Stomach smooth muscle (tissue), 2 donors: ENCODE data around the gene CTTNBP2NL.
A peak's percentile ranks its signal among the peaks of the same experiment; 100 is the strongest.

ENCODE experiments used
- H3K27ac ChIP-seq: one replicate; pipeline ENCODE4 v1.7.0; 2013; ENCODE audit warnings: mild to moderate bottlenecking, low read length, inconsistent platforms
- H3K27me3 ChIP-seq, 2 donors: one replicate each; pipeline ENCODE4 v1.7.0; 2013; ENCODE audit warnings: low read length in 2 of 2; ENCODE audit not compliant: insufficient read depth in 2 of 2, control insufficient read depth in 1 of 2
- H3K36me3 ChIP-seq, 2 donors: one replicate each; pipeline ENCODE4 v1.7.0; 2013; ENCODE audit warnings: low read length in 2 of 2; ENCODE audit not compliant: control insufficient read depth in 2 of 2, insufficient read depth in 2 of 2
- H3K4me1 ChIP-seq: one replicate; pipeline ENCODE4 v1.7.0; 2013; ENCODE audit warnings: low read length; ENCODE audit not compliant: control insufficient read depth, insufficient read depth
- H3K4me3 ChIP-seq, 2 donors: one replicate each; pipeline ENCODE4 v1.7.0; 2013; ENCODE audit warnings: low read length in 2 of 2
- H3K9ac ChIP-seq, 2 donors: one replicate each; pipeline ENCODE4 v1.7.0; 2013; ENCODE audit warnings: low read length in 2 of 2, mild to moderate bottlenecking in 1 of 2
- H3K9me3 ChIP-seq, 2 donors: one replicate each; pipeline ENCODE4 v1.7.0; 2013; ENCODE audit warnings: low read length in 2 of 2; ENCODE audit not compliant: control insufficient read depth in 2 of 2
- donor health status: healthy.
- donor health status: Pancreatic carcinoma.

CTTNBP2NL gene

GRCh38 chr1:112369392-112370285 lies 26.4 kb upstream of the CTTNBP2NL start:
- Histone ChIP-seq H3K36me3 (no peaks in the 10 kb centered on the region), H3K27me3 (peaks cover 0 to 6% of the 10 kb centered on the region in 2 donors), H3K9ac (no peak overlapping the region), H3K4me1 (peaks cover 5% of the 10 kb centered on the region), H3K9me3 (no peaks in the 10 kb centered on the region), H3K27ac (no peak overlapping the region), H3K4me3 (peak overlapping the region in 1 of 2 donors; percentile 15)

GRCh38 chr1:112370996-112371395 lies 25.0 kb upstream of the CTTNBP2NL start:
- peaks cover 5% of the 10 kb centered on the region for H3K4me1 ChIP-seq
- peaks cover 0 to 6% of the 10 kb centered on the region in 2 donors for H3K27me3 ChIP-seq
- no peaks in the 10 kb centered on the region for H3K9me3 ChIP-seq
- H3K4me3 ChIP-seq, result no peak overlapping the region
- H3K27ac ChIP-seq, result no peak overlapping the region
- no peak overlapping the region for H3K9ac ChIP-seq
- H3K36me3 ChIP-seq, result no peaks in the 10 kb centered on the region

- Histone ChIP-seq H3K27ac (no peak overlapping the region), H3K27me3 (peaks cover 0 to 6% of the 10 kb centered on the region in 2 donors), H3K36me3 (no peaks in the 10 kb centered on the region), H3K4me3 (no peak overlapping the region), H3K9me3 (no peaks in the 10 kb centered on the region), H3K4me1 (peaks cover 5% of the 10 kb centered on the region), H3K9ac (no peak overlapping the region)
Measured at GRCh38 chr1:112371775-112372174, 24.2 kb upstream of the CTTNBP2NL start.

GRCh38 chr1:112373806-112374205 lies 22.2 kb upstream of the CTTNBP2NL start:
- Histone ChIP-seq H3K9ac (no peak overlapping the region), H3K9me3 (no peaks in the 10 kb centered on the region), H3K4me1 (peaks cover 5% of the 10 kb centered on the region), H3K4me3 (no peak overlapping the region), H3K27ac (no peak overlapping the region), H3K36me3 (no peaks in the 10 kb centered on the region), H3K27me3 (peaks cover 0 to 6% of the 10 kb centered on the region in 2 donors)

GRCh38 chr1:112375701-112376100 lies 20.3 kb upstream of the CTTNBP2NL start:
- no peaks in the 10 kb centered on the region for H3K9me3 ChIP-seq
- H3K27me3 ChIP-seq, result peaks cover 0 to 6% of the 10 kb centered on the region in 2 donors
- no peaks in the 10 kb centered on the region for H3K4me1 ChIP-seq
- no peak overlapping the region for H3K4me3 ChIP-seq
- H3K36me3 ChIP-seq, result no peaks in the 10 kb centered on the region
- H3K27ac ChIP-seq, result no peak overlapping the region
- no peak overlapping the region for H3K9ac ChIP-seq

GRCh38 chr1:112380356-112380755 lies 15.7 kb upstream of the CTTNBP2NL start:
- Histone ChIP-seq H3K4me1 (no peaks in the 10 kb centered on the region), H3K36me3 (no peaks in the 10 kb centered on the region), H3K27me3 (peaks cover 3 to 6% of the 10 kb centered on the region in 2 donors), H3K9ac (no peak overlapping the region), H3K27ac (no peak overlapping the region), H3K4me3 (no peak overlapping the region), H3K9me3 (no peaks in the 10 kb centered on the region)

GRCh38 chr1:112381324-112382076 lies 14.5 kb upstream of the CTTNBP2NL start:
- Histone ChIP-seq H3K9ac (no peak overlapping the region), H3K27me3 (peaks cover 3 to 6% of the 10 kb centered on the region in 2 donors)

GRCh38 chr1:112383759-112384370 lies 12.1 kb upstream of the CTTNBP2NL start:
- no peak overlapping the region for H3K27ac ChIP-seq
- H3K27me3 ChIP-seq, result peaks cover 3 to 6% of the 10 kb centered on the region in 2 donors

More at GRCh38 chr1:112381324-112382076, 14.5 kb upstream of the CTTNBP2NL start:
- Histone ChIP-seq H3K9me3 (no peaks in the 10 kb centered on the region), H3K27ac (no peak overlapping the region), H3K4me3 (no peak overlapping the region), H3K4me1 (no peaks in the 10 kb centered on the region), H3K36me3 (no peaks in the 10 kb centered on the region)

GRCh38 chr1:112386024-112386723 lies 9.8 kb upstream of the CTTNBP2NL start:
- Histone ChIP-seq H3K36me3 (no peaks in the 10 kb centered on the region), H3K27ac (no peak overlapping the region), H3K27me3 (peaks cover 3 to 6% of the 10 kb centered on the region in 2 donors), H3K9me3 (no peaks in the 10 kb centered on the region), H3K4me3 (no peak overlapping the region), H3K9ac (no peak overlapping the region), H3K4me1 (peaks cover 3% of the 10 kb centered on the region)

More at GRCh38 chr1:112383759-112384370, 12.1 kb upstream of the CTTNBP2NL start:
- H3K36me3 ChIP-seq, result no peaks in the 10 kb centered on the region
- H3K4me3 ChIP-seq, result no peak overlapping the region
- H3K9ac ChIP-seq, result no peak overlapping the region
- H3K9me3 ChIP-seq, result no peaks in the 10 kb centered on the region
- no peaks in the 10 kb centered on the region for H3K4me1 ChIP-seq

- Histone ChIP-seq H3K9ac (no peak overlapping the region), H3K36me3 (no peaks in the 10 kb centered on the region), H3K4me1 (peaks cover 8% of the 10 kb centered on the region), H3K4me3 (no peak overlapping the region), H3K27ac (no peak overlapping the region), H3K9me3 (no peaks in the 10 kb centered on the region), H3K27me3 (peaks cover under 1 to 4% of the 10 kb centered on the region in 2 donors)
Measured at GRCh38 chr1:112386731-112387346, 9.2 kb upstream of the CTTNBP2NL start.
